ENCODE data around the gene LPAR1.

LPAR1 gene

DNA sequence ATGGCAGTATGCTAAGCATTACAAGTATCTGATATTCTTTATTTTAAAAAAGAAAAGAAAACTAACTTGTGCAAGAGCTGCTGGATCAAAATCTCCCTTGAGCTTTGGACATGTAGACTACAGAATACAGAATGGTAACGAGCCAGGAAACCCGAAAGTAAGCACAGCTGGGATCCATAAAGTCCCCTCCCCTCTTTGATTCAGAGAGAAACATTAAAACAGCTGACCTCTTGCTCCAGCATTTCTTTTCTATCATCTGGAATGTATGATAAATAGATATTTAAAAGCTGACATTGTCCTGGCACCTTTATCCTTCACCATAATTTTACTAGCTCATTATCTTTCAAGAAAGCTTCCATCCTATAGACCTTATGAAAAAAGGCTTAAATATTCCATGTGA, 28.2 kb upstream of the LPAR1 start:
- no peak overlapping the region for H3K14ac ChIP-seq (ENCODE audit: low read length in 2 of 2)
- no peak overlapping the region for H4K91ac ChIP-seq (ENCODE audit: low read length)
- no peak overlapping the region for H2BK5ac ChIP-seq (ENCODE audit: low read depth, low read length, poor library complexity, severe bottlenecking)
- H2AFZ ChIP-seq (ENCODE audit: low read depth, low read length): no peak overlapping the region
- no peak for DNase-seq
- H3K4me2 ChIP-seq (ENCODE audit: low read length, poor library complexity, severe bottlenecking): no peak overlapping the region
- H3K27ac ChIP-seq (ENCODE audit: low read length, poor library complexity, severe bottlenecking): no peak overlapping the region
- H3K23ac ChIP-seq (ENCODE audit: low read length in 2 of 2): no peak overlapping the region
- H2BK15ac ChIP-seq (ENCODE audit: low read depth, poor library complexity, severe bottlenecking): no peak overlapping the region
- no peaks in the 10 kb centered on the region for H3K79me1 ChIP-seq (replicated peaks; ENCODE audit: low read length, poor library complexity, severe bottlenecking)
- H4K8ac ChIP-seq (ENCODE audit: low read length): no peak overlapping the region
- no peaks in the 10 kb centered on the region for H3K36me3 ChIP-seq (ENCODE audit: control insufficient read depth in 1 of 2, insufficient read depth in 2 of 2, low read depth in 1 of 2, low read length in 2 of 2)
- no peaks in the 10 kb centered on the region for H3K27me3 ChIP-seq (ENCODE audit: control insufficient read depth in 1 of 2, insufficient read depth in 1 of 2, low read length in 2 of 2)
- no peak overlapping the region for H2AK5ac ChIP-seq (ENCODE audit: low read length, severe bottlenecking)
- H3K4me1 ChIP-seq (ENCODE audit: control insufficient read depth, insufficient read depth, low read depth, low read length): no peaks in the 10 kb centered on the region
- H3K9ac ChIP-seq (ENCODE audit: low read length): peak overlapping the region; percentile 92
- H2BK12ac ChIP-seq (ENCODE audit: low read length in 2 of 2): no peak overlapping the region
- no peak overlapping the region for H3K18ac ChIP-seq (ENCODE audit: low read depth in 1 of 2, low read length in 2 of 2)
- no peak overlapping the region for H3K4ac ChIP-seq (ENCODE audit: low read depth in 1 of 2, low read length in 2 of 2)
- peak overlapping the region in 1 of 2 experiments; percentile 70 for H3K4me3 ChIP-seq (ENCODE audit: insufficient read depth in 1 of 2, low read depth in 1 of 2, low read length in 2 of 2)
- no peak overlapping the region for H2BK120ac ChIP-seq (ENCODE audit: low read depth, low read length)
- 68% methylated on average over 2 of the region's 2 CpGs for WGBS
- no peaks in the 10 kb centered on the region for H3K9me3 ChIP-seq (ENCODE audit: control insufficient read depth, low read length)

- Histone ChIP-seq H2BK5ac (ENCODE audit: low read depth, low read length, poor library complexity, severe bottlenecking) (no peak overlapping the region), H3K79me1 (replicated peaks; ENCODE audit: low read length, poor library complexity, severe bottlenecking) (no peaks in the 10 kb centered on the region), H3K27me3 (ENCODE audit: control insufficient read depth in 1 of 2, insufficient read depth in 1 of 2, low read length in 2 of 2) (no peaks in the 10 kb centered on the region), H3K14ac (ENCODE audit: low read length in 2 of 2) (no peak overlapping the region), H2BK12ac (ENCODE audit: low read length in 2 of 2) (no peak overlapping the region), H4K8ac (ENCODE audit: low read length) (no peak overlapping the region), H3K18ac (ENCODE audit: low read depth in 1 of 2, low read length in 2 of 2) (no peak overlapping the region), H2AK5ac (ENCODE audit: low read length, severe bottlenecking) (no peak overlapping the region), H3K36me3 (ENCODE audit: control insufficient read depth in 1 of 2, insufficient read depth in 2 of 2, low read depth in 1 of 2, low read length in 2 of 2) (no peaks in the 10 kb centered on the region), H3K23ac (ENCODE audit: low read length in 2 of 2) (no peak overlapping the region), H2BK15ac (ENCODE audit: low read depth, poor library complexity, severe bottlenecking) (no peak overlapping the region), H3K4ac (ENCODE audit: low read depth in 1 of 2, low read length in 2 of 2) (no peak overlapping the region), H3K9me3 (ENCODE audit: control insufficient read depth, low read length) (no peaks in the 10 kb centered on the region), H3K27ac (ENCODE audit: low read length, poor library complexity, severe bottlenecking) (no peak overlapping the region), H3K4me1 (ENCODE audit: control insufficient read depth, insufficient read depth, low read depth, low read length) (no peaks in the 10 kb centered on the region), H4K91ac (ENCODE audit: low read length) (no peak overlapping the region), H3K9ac (ENCODE audit: low read length) (no peak overlapping the region), H3K4me2 (ENCODE audit: low read length, poor library complexity, severe bottlenecking) (no peak overlapping the region), H2AFZ (ENCODE audit: low read depth, low read length) (no peak overlapping the region), H3K4me3 (ENCODE audit: insufficient read depth in 1 of 2, low read depth in 1 of 2, low read length in 2 of 2) (no peak overlapping the region), H2BK120ac (ENCODE audit: low read depth, low read length) (no peak overlapping the region)
- no peak for DNase-seq
- WGBS: 88% methylated on average over 4 of the region's 4 CpGs
Measured at GRCh38 chr9:111065414-111065813, 27.1 kb upstream of the LPAR1 start.

DNA sequence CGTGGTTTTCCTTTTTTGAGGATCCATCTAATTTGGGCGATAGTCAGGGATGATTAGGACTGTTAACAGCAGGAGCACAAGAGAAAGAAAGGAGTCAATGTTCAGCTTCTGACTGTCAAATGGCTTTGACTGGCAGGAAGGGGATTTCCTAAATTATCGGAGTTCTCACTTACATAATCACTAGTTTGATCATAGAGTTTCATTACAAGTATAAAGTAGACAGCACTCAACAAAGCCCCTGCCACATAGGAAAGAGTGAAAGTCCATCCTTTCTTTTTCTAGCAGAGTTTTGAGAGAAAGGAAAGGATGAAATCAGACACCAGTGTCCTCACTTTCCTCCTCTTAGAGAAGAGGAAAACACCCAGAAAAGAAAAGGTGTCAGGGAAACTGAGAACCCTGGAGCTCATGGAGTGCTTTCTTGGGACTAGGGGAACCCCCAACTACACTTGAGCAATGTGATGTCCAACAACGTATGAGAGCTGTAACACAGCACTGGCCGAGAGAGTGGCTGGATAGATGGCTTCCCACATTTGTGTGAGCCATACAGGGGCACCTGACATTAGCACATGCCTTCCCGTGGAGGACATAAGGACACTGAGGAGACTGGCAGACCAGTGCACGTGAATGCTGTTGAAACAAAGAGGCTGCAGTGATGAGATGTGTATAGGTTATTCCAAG, 26.0 kb upstream of the LPAR1 start:
- H3K9ac ChIP-seq (ENCODE audit: low read length): no peak overlapping the region
- no peak overlapping the region for H3K14ac ChIP-seq (ENCODE audit: low read length in 2 of 2)
- H2BK15ac ChIP-seq (ENCODE audit: low read depth, poor library complexity, severe bottlenecking): no peak overlapping the region
- H3K79me1 ChIP-seq (replicated peaks; ENCODE audit: low read length, poor library complexity, severe bottlenecking): no peaks in the 10 kb centered on the region
- H2BK12ac ChIP-seq (ENCODE audit: low read length in 2 of 2): no peak overlapping the region
- no peaks in the 10 kb centered on the region for H3K4me1 ChIP-seq (ENCODE audit: control insufficient read depth, insufficient read depth, low read depth, low read length)
- H4K8ac ChIP-seq (ENCODE audit: low read length): no peak overlapping the region
- H3K4ac ChIP-seq (ENCODE audit: low read depth in 1 of 2, low read length in 2 of 2): no peak overlapping the region
- H2BK5ac ChIP-seq (ENCODE audit: low read depth, low read length, poor library complexity, severe bottlenecking): no peak overlapping the region
- H2AK5ac ChIP-seq (ENCODE audit: low read length, severe bottlenecking): no peak overlapping the region
- H2BK120ac ChIP-seq (ENCODE audit: low read depth, low read length): no peak overlapping the region
- no peak overlapping the region for H3K18ac ChIP-seq (ENCODE audit: low read depth in 1 of 2, low read length in 2 of 2)
- DNase-seq: no peak
- H2AFZ ChIP-seq (ENCODE audit: low read depth, low read length): no peak overlapping the region
- 88% methylated on average over 6 of the region's 7 CpGs for WGBS
- H3K36me3 ChIP-seq (ENCODE audit: control insufficient read depth in 1 of 2, insufficient read depth in 2 of 2, low read depth in 1 of 2, low read length in 2 of 2): no peaks in the 10 kb centered on the region
- no peak overlapping the region for H3K23ac ChIP-seq (ENCODE audit: low read length in 2 of 2)
- no peak overlapping the region for H3K27ac ChIP-seq (ENCODE audit: low read length, poor library complexity, severe bottlenecking)
- H4K91ac ChIP-seq (ENCODE audit: low read length): no peak overlapping the region
- H3K9me3 ChIP-seq (ENCODE audit: control insufficient read depth, low read length): no peaks in the 10 kb centered on the region
- no peak overlapping the region for H3K4me3 ChIP-seq (ENCODE audit: insufficient read depth in 1 of 2, low read depth in 1 of 2, low read length in 2 of 2)
- H3K4me2 ChIP-seq (ENCODE audit: low read length, poor library complexity, severe bottlenecking): no peak overlapping the region
- H3K27me3 ChIP-seq (ENCODE audit: control insufficient read depth in 1 of 2, insufficient read depth in 1 of 2, low read length in 2 of 2): no peaks in the 10 kb centered on the region

- Histone ChIP-seq H3K36me3 (ENCODE audit: control insufficient read depth in 1 of 2, insufficient read depth in 2 of 2, low read depth in 1 of 2, low read length in 2 of 2) (no peaks in the 10 kb centered on the region), H3K14ac (ENCODE audit: low read length in 2 of 2) (no peak overlapping the region), H4K91ac (ENCODE audit: low read length) (no peak overlapping the region), H2BK5ac (ENCODE audit: low read depth, low read length, poor library complexity, severe bottlenecking) (no peak overlapping the region), H4K8ac (ENCODE audit: low read length) (no peak overlapping the region), H3K9ac (ENCODE audit: low read length) (no peak overlapping the region), H2AFZ (ENCODE audit: low read depth, low read length) (no peak overlapping the region), H3K79me1 (replicated peaks; ENCODE audit: low read length, poor library complexity, severe bottlenecking) (no peaks in the 10 kb centered on the region), H3K4me2 (ENCODE audit: low read length, poor library complexity, severe bottlenecking) (no peak overlapping the region), H3K4me3 (ENCODE audit: insufficient read depth in 1 of 2, low read depth in 1 of 2, low read length in 2 of 2) (no peak overlapping the region), H2AK5ac (ENCODE audit: low read length, severe bottlenecking) (no peak overlapping the region), H3K9me3 (ENCODE audit: control insufficient read depth, low read length) (no peaks in the 10 kb centered on the region), H2BK15ac (ENCODE audit: low read depth, poor library complexity, severe bottlenecking) (no peak overlapping the region), H3K27ac (ENCODE audit: low read length, poor library complexity, severe bottlenecking) (no peak overlapping the region), H3K4me1 (ENCODE audit: control insufficient read depth, insufficient read depth, low read depth, low read length) (no peaks in the 10 kb centered on the region), H3K18ac (ENCODE audit: low read depth in 1 of 2, low read length in 2 of 2) (no peak overlapping the region), H3K23ac (ENCODE audit: low read length in 2 of 2) (no peak overlapping the region), H3K4ac (ENCODE audit: low read depth in 1 of 2, low read length in 2 of 2) (no peak overlapping the region), H3K27me3 (ENCODE audit: control insufficient read depth in 1 of 2, insufficient read depth in 1 of 2, low read length in 2 of 2) (no peaks in the 10 kb centered on the region), H2BK12ac (ENCODE audit: low read length in 2 of 2) (no peak overlapping the region), H2BK120ac (ENCODE audit: low read depth, low read length) (no peak overlapping the region)
- WGBS: 96% methylated on average over 3 of the region's 3 CpGs
- no peak for DNase-seq
Measured at GRCh38 chr9:111063332-111063731, 25.1 kb upstream of the LPAR1 start.

All from mesenchymal stem cell (in vitro differentiated cells and primary cell).